ENCODE measurements around the gene ELAPOR1. TPM values are rescaled to one million over a fixed set of nuclear protein-coding genes. Genes with fewer than 3 reads are reported as not detected.

Gene ELAPOR1, protein sequence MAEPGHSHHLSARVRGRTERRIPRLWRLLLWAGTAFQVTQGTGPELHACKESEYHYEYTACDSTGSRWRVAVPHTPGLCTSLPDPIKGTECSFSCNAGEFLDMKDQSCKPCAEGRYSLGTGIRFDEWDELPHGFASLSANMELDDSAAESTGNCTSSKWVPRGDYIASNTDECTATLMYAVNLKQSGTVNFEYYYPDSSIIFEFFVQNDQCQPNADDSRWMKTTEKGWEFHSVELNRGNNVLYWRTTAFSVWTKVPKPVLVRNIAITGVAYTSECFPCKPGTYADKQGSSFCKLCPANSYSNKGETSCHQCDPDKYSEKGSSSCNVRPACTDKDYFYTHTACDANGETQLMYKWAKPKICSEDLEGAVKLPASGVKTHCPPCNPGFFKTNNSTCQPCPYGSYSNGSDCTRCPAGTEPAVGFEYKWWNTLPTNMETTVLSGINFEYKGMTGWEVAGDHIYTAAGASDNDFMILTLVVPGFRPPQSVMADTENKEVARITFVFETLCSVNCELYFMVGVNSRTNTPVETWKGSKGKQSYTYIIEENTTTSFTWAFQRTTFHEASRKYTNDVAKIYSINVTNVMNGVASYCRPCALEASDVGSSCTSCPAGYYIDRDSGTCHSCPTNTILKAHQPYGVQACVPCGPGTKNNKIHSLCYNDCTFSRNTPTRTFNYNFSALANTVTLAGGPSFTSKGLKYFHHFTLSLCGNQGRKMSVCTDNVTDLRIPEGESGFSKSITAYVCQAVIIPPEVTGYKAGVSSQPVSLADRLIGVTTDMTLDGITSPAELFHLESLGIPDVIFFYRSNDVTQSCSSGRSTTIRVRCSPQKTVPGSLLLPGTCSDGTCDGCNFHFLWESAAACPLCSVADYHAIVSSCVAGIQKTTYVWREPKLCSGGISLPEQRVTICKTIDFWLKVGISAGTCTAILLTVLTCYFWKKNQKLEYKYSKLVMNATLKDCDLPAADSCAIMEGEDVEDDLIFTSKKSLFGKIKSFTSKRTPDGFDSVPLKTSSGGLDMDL
- 0.06 and 0.10 TPM in 2 replicates for total RNA-seq

DNA sequence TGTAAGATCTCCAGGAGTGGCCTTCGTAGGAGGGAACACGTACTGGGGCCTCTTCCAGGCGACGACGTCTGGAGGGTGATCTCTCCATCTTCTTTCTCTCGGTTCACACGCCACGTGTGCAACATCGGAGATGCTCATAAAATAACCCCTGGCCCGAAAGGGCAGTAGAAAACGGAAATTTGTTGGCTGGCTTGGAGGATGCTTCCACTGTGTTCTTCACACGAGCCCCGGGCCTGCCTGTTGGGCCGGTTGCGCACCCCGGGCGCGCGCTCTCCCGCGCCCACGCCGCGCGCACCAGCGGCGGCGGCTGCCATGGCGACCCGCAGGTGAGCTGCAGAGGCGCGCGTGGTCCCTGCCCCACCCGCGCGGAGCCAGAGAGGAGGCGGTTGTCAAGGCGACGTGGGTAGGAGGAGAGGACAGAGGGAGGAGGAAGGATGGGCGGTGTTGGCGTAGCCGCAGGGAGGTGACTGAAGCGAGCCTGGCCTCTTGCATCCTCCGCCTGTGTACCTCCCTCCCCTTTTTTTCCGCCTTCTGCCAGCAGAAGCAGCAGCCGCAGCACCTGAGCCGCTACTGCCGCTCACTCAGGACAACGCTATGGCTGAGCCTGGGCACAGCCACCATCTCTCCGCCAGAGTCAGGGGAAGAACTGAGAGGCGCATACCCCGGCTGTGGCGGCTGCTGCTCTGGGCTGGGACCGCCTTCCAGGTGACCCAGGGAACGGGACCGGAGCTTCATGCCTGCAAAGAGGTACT, at the start of gene ELAPOR1:
TSS of gene ELAPOR1 (plus strand) at position 526 of the 752 bp plus-strand sequence. CDS start at position 595, 69 bp downstream.

DNA sequence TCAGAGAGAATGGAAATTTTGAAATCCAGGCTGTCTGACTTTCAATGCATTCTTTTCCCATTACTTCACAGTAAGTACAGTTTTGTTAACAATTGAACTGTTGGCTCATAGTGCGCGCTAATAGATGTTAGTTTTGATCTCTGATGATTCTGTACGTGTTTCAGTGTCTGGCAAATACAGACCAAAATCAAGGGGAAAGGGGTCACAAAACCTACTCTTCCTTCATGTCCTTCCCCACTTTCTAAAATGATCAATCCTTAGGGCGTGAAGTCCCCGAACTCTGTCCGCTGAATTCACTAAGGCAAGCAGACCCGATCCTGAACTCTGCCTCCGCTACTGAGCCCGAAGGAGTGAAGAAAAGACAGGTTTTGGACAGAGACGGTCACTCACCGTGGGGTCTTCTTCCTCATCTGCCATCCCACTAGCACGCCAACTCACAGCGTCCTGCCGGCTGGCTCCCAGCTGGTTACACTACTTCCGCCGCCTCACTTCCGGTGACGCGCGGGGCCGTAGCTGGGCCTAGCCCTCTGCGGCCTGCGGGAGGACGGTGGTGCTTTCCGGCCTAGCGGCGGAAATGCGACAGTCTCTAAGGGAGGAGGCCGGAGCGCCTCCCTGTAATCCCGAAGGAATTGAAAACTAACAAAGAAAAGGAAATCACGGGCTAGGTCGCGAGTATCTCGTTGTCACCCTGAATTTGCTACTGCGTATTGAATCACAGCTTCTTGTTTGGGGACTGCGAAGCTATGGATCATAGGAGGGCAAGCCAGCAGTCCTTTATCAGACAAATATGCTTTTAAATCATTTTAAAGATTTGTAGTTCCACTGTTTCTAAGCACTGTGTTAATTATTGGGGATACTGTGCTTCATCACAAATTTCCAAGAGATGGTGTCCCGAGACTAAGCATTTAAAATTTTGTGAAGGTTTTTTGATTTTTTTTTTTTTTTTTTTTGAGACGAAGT, 38.1 kb upstream of the ELAPOR1 start, which contains the start of gene TAF13:
TSS of gene TAF13 (minus strand) at position 473 of the 960 bp plus-strand sequence. CDS start at position 417, 56 bp downstream.

DNA sequence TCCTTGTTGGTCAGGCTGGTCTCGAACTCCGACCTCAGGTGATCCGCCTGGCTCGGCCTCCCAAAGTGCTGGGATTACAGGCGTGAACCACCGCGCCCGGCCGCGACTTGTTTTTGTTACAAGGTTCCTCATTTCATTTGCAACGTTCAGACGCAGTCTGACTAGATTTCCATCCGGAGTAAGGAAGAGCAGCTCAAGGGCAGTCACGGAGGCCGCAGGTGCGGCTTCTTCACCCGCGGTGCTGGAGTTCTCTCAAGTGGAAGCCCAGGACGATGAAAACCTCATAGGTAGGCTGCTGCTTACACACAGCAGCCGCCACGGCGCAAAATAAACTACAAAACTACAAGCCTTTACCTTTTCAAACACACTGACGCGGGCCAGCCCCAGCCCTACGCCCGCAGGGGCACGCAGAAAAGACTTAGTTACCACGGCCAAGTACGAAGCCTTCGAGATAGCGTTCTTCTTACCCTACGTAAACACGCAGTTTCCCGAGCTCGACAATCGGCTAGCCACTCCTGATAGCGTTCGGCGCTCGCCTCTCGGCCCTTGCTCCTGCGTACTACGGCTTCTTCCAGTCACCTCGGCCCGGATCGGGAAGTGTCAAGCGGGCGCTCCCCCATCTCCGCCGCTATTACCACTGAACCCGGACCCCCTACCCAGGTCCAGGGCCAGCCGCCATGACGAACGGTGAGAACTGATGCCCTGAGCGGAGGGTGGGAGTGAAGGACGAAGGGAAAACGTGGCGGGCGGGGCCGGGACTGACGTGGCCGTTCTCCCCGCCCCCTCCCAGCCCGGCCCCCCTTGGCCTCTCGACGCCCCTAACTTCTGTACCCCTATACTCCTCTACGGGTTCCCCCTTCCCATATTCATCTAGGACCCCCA, 23.5 kb upstream of the ELAPOR1 start, which contains the start of gene TMEM167B:
TSS of gene TMEM167B (plus strand) at position 569 of the 882 bp plus-strand sequence. CDS start at position 678, 109 bp downstream.

Other genes starting within 250 kb of the ELAPOR1 start
- 8.6 and 11.0 TPM in 2 replicates for gene GPSM2, start 237.1 kb upstream of the ELAPOR1 start, total RNA-seq
- 22.7 and 23.7 TPM in 2 replicates for gene CLCC1, start 150.6 kb upstream of the ELAPOR1 start, total RNA-seq
- gene WDR47, start 72.0 kb upstream of the ELAPOR1 start, total RNA-seq = 4.9 and 6.8 TPM in 2 replicates
- 39.0 and 48.9 TPM in 2 replicates for gene TAF13, start 38.1 kb upstream of the ELAPOR1 start, total RNA-seq
- gene TMEM167B, start 23.4 kb upstream of the ELAPOR1 start, total RNA-seq = 19.2 and 21.7 TPM in 2 replicates
- gene SARS1, start 99.8 kb downstream of the ELAPOR1 start, total RNA-seq = 137 and 161 TPM in 2 replicates
- 0.34 and 0.44 TPM in 2 replicates for gene CELSR2, start 135.4 kb downstream of the ELAPOR1 start, total RNA-seq
- gene PSRC1, start 169.0 kb downstream of the ELAPOR1 start, total RNA-seq = 7.2 and 7.4 TPM in 2 replicates
- not detected in 2 replicates for gene MYBPHL, start 192.9 kb downstream of the ELAPOR1 start, total RNA-seq

Measured in cardiac ventricle fibroblast (primary cell).